Neural progenitor cell (in vitro differentiated cells): ENCODE results near the gene IFI30.

Source experiments
- EZH2 ChIP-seq: fragments of 200-600 bp; sonication (generic); IDR thresholded peaks from 2 replicates; pipeline ENCODE4 v1.6.1; 2017; ENCODE audit warnings: antibody characterized with exemption, mild to moderate bottlenecking, moderate library complexity
- TF ChIP-seq, protein P1 (sequence below): fragments of 200-600 bp; sonication (generic); IDR thresholded peaks from 2 replicates; pipeline ENCODE4 v1.5.1; 2017; ENCODE audit warnings: antibody characterized with exemption, mild to moderate bottlenecking

DNA sequence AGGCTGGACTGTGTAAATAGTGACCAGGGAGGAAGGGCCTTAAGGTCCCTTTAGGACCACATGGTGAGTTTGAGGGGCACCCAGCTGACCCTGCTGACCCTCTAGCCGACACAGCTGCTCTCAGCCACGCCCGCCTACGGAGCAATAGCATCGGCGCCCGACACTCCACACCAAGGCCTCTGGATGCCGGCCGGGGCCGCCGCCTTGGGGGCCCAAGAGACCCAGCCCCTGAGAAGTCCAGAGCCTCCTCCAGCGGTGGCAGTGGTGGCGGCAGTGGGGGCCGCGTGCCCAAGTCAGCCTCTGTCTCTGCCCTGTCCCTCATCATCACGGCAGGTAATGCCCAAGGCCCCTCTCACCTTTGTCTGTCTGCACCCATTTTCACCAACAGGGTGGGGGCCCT, 29.3 kb upstream of the IFI30 start:
- TF ChIP-seq, protein P1, sequence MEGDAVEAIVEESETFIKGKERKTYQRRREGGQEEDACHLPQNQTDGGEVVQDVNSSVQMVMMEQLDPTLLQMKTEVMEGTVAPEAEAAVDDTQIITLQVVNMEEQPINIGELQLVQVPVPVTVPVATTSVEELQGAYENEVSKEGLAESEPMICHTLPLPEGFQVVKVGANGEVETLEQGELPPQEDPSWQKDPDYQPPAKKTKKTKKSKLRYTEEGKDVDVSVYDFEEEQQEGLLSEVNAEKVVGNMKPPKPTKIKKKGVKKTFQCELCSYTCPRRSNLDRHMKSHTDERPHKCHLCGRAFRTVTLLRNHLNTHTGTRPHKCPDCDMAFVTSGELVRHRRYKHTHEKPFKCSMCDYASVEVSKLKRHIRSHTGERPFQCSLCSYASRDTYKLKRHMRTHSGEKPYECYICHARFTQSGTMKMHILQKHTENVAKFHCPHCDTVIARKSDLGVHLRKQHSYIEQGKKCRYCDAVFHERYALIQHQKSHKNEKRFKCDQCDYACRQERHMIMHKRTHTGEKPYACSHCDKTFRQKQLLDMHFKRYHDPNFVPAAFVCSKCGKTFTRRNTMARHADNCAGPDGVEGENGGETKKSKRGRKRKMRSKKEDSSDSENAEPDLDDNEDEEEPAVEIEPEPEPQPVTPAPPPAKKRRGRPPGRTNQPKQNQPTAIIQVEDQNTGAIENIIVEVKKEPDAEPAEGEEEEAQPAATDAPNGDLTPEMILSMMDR, result no peak
- TF ChIP-seq EZH2, result no peak
